ENCODE results near the gene ASRGL1.

Gene ASRGL1

GRCh38 chr11:62418733-62419132 lies 81.5 kb downstream of the ASRGL1 start, which contains the start of gene SCGB1A1:
Gene SCGB1A1, plus strand, starts transcription at chr11:62419033. Its CDS starts 63 bp downstream, at chr11:62419096.
- TF ChIP-seq CTCF (IDR thresholded peaks at IDR 0.05; ENCODE audit: insufficient read depth, missing control alignments), result no peak
- DNase-seq (ENCODE audit: insufficient read length, low spot score) (no peak), FAIRE-seq (no peak)

- TF ChIP-seq CTCF (IDR thresholded peaks at IDR 0.05; ENCODE audit: insufficient read depth, missing control alignments), result no peak
- DNase-seq (ENCODE audit: insufficient read length, low spot score) (no peak), FAIRE-seq (no peak)
These were observed 82.2 kb downstream of the ASRGL1 start for GRCh38 chr11:62419314-62419929.

GRCh38 chr11:62419943-62420342 lies 82.7 kb downstream of the ASRGL1 start:
- no peak for FAIRE-seq
- TF ChIP-seq CTCF (IDR thresholded peaks at IDR 0.05; ENCODE audit: insufficient read depth, missing control alignments), result no peak
- no peak for DNase-seq (ENCODE audit: insufficient read length, low spot score)

- no peak for TF ChIP-seq CTCF (IDR thresholded peaks at IDR 0.05; ENCODE audit: insufficient read depth, missing control alignments)
- no peak for DNase-seq (ENCODE audit: insufficient read length, low spot score)
- FAIRE-seq, result no peak
These were observed 83.6 kb downstream of the ASRGL1 start for GRCh38 chr11:62420882-62421281.

- FAIRE-seq (no peak), DNase-seq (ENCODE audit: insufficient read length, low spot score) (no peak)
- TF ChIP-seq CTCF (IDR thresholded peaks at IDR 0.05; ENCODE audit: insufficient read depth, missing control alignments), result no peak
These were observed 84.7 kb downstream of the ASRGL1 start for GRCh38 chr11:62421996-62422395.

GRCh38 chr11:62423012-62423411 lies 85.8 kb downstream of the ASRGL1 start:
- no peak for DNase-seq (ENCODE audit: insufficient read length, low spot score)
- TF ChIP-seq CTCF (IDR thresholded peaks at IDR 0.05; ENCODE audit: insufficient read depth, missing control alignments), result no peak
- no peak for FAIRE-seq

- no peak for TF ChIP-seq CTCF (IDR thresholded peaks at IDR 0.05; ENCODE audit: insufficient read depth, missing control alignments)
- FAIRE-seq (no peak), DNase-seq (ENCODE audit: insufficient read length, low spot score) (no peak)
These were observed 90.5 kb downstream of the ASRGL1 start for GRCh38 chr11:62427630-62428233.
